Liver (tissue), 9 donors: ENCODE results near the gene DSEL. TPM values are rescaled to one million over a fixed set of nuclear protein-coding genes. Genes with fewer than 3 reads are reported as not detected.

ENCODE experiments used
- DNase-seq: peaks from one replicate; pipeline ENCODE4 v3.0.0-alpha.2; 2017; ENCODE audit warnings: low spot score
- H3K27ac ChIP-seq, 2 donors: one replicate each; pipeline ENCODE4 v1.7.0; 2013; ENCODE audit warnings: inconsistent platforms in 2 of 2, low read length in 2 of 2, control low read depth in 1 of 2, low read depth in 1 of 2, mild to moderate bottlenecking in 1 of 2
- H3K27me3 ChIP-seq, 4 donors: one replicate each; pipeline versions ENCODE4 v1.6.1 to v1.7.0; 2013; ENCODE audit warnings: low read length in 3 of 4, inconsistent platforms in 1 of 4, mild to moderate bottlenecking in 1 of 4, moderate library complexity in 1 of 4; ENCODE audit not compliant: control insufficient read depth in 4 of 4, insufficient read depth in 4 of 4
- H3K36me3 ChIP-seq, 4 donors: one replicate each; pipeline versions ENCODE4 v1.6.1 to v1.7.0; 2013; ENCODE audit warnings: low read length in 3 of 4, mild to moderate bottlenecking in 3 of 4, low read depth in 1 of 4, moderate library complexity in 1 of 4; ENCODE audit not compliant: control insufficient read depth in 4 of 4, insufficient read depth in 3 of 4
- H3K4me1 ChIP-seq, 4 donors: one replicate each; pipeline versions ENCODE4 v1.6.1 to v1.7.0; 2013; ENCODE audit warnings: low read length in 3 of 4, mild to moderate bottlenecking in 3 of 4, moderate library complexity in 1 of 4; ENCODE audit not compliant: control insufficient read depth in 4 of 4, insufficient read depth in 4 of 4
- H3K4me3 ChIP-seq, 3 donors: one replicate each; pipeline versions ENCODE4 v1.6.1 to v1.7.0; 2013; ENCODE audit warnings: low read length in 3 of 3, control low read depth in 1 of 3, low read depth in 1 of 3, mild to moderate bottlenecking in 1 of 3
- H3K9ac ChIP-seq, 2 donors: one replicate each; pipeline ENCODE4 v1.7.0; 2013; ENCODE audit warnings: low read length in 2 of 2, mild to moderate bottlenecking in 2 of 2, moderate library complexity in 2 of 2, control low read depth in 1 of 2, low read depth in 1 of 2
- H3K9me3 ChIP-seq, 4 donors: one replicate each; pipeline versions ENCODE4 v1.6.1 to v1.7.0; 2013; ENCODE audit warnings: low read length in 3 of 4; ENCODE audit not compliant: control insufficient read depth in 4 of 4
- EGR1 ChIP-seq, 2 donors: IDR thresholded peaks; 2 replicates each; pipeline ENCODE4 v1.6.1; 2016 to 2018; ENCODE audit warnings: antibody characterized with exemption in 2 of 2, low read depth in 2 of 2
- FOXA1 ChIP-seq: IDR thresholded peaks from 2 replicates; pipeline ENCODE4 v1.6.1; 2016; ENCODE audit warnings: antibody characterized with exemption
- FOXA2 ChIP-seq: IDR thresholded peaks from 2 replicates; pipeline ENCODE4 v1.6.1; 2016; ENCODE audit warnings: antibody characterized with exemption
- GABPA ChIP-seq, 2 donors: IDR thresholded peaks in 1 of 2; conservative IDR thresholded peaks in 1 of 2; 2 replicates each; pipeline ENCODE4 v1.6.1; 2016; ENCODE audit warnings: antibody characterized with exemption in 2 of 2, mild to moderate bottlenecking in 1 of 2, moderate library complexity in 1 of 2
- HNF4A ChIP-seq, 2 donors: conservative IDR thresholded peaks; 2 replicates each; pipeline ENCODE4 v1.6.1; 2016; ENCODE audit warnings: antibody characterized with exemption in 2 of 2, mild to moderate bottlenecking in 2 of 2
- HNF4G ChIP-seq: IDR thresholded peaks from 2 replicates; pipeline ENCODE4 v1.6.1; 2016; ENCODE audit warnings: antibody characterized with exemption
- JUND ChIP-seq, 2 donors: IDR thresholded peaks; 2 replicates each; pipeline ENCODE4 v1.6.1; 2016; ENCODE audit warnings: antibody characterized with exemption in 2 of 2
- NR2F2 ChIP-seq: IDR thresholded peaks from 2 replicates; pipeline ENCODE4 v1.6.1; 2016; ENCODE audit warnings: antibody characterized with exemption
- RAD21 ChIP-seq, 2 donors: IDR thresholded peaks; 2 replicates each; pipeline ENCODE4 v1.6.1; 2016; ENCODE audit warnings: antibody characterized with exemption in 2 of 2, mild to moderate bottlenecking in 2 of 2
- RXRA ChIP-seq, 2 donors: IDR thresholded peaks; 2 replicates each; pipeline ENCODE4 v1.6.1; 2017 to 2018; ENCODE audit warnings: antibody characterized with exemption in 2 of 2, mild to moderate bottlenecking in 1 of 2
- SP1 ChIP-seq: IDR thresholded peaks from 2 replicates; pipeline ENCODE4 v1.6.1; 2018; ENCODE audit warnings: antibody characterized with exemption, mild to moderate bottlenecking
- TAF1 ChIP-seq: conservative IDR thresholded peaks from 2 replicates; pipeline ENCODE4 v1.6.1; 2016; ENCODE audit warnings: antibody characterized with exemption, mild to moderate bottlenecking
- YY1 ChIP-seq: IDR thresholded peaks from 2 replicates; pipeline ENCODE4 v1.6.1; 2016; ENCODE audit warnings: antibody characterized with exemption, mild to moderate bottlenecking
- WGBS: extraction: QIAGEN DNeasy Blood & Tissue Kit; methylation state at CpG from one replicate; pipeline ENCODE4 v1.1.7; 2013; 5-methylcytosine and 5-hydroxymethylcytosine counted together
- polyA plus RNA-seq, 2 donors: library from polyadenylated mRNA; stranded (reverse) in 1 of 2; unstranded in 1 of 2; fragments of 200-250 nt in 1 of 2; fragments of >200 nt in 1 of 2; fragmentation: Nextera tagmentation in 1 of 2; extraction: Ambion mirVana in 1 of 2; gene quantifications; one replicate each; pipeline versions ENCODE4 v1.2.1 to v1.2.3, GENCODE V29; 2013 to 2015
- total RNA-seq, 2 donors: library from RNA; depleted of rRNA; stranded (reverse); fragments of >200 nt; gene quantifications; one replicate each; pipeline ENCODE4 v1.2.3, GENCODE V29; 2014
- TF ChIP-seq, protein P1 (sequence below): IDR thresholded peaks from 2 replicates; pipeline ENCODE4 v1.6.1; 2016; ENCODE audit warnings: antibody characterized with exemption
- TF ChIP-seq, protein P2 (sequence below): IDR thresholded peaks from 2 replicates; pipeline ENCODE4 v1.6.1; 2016; ENCODE audit warnings: antibody characterized with exemption
- TF ChIP-seq, protein P3 (sequence below): IDR thresholded peaks from 2 replicates; pipeline ENCODE4 v1.6.1; 2016; ENCODE audit warnings: antibody characterized with exemption
- TF ChIP-seq, protein P4 (sequence below): IDR thresholded peaks from 2 replicates; pipeline ENCODE4 v1.6.1; 2016; ENCODE audit warnings: antibody characterized with exemption, mild to moderate bottlenecking
- TF ChIP-seq, protein P5 (sequence below): fragments of 150-350 bp; IDR thresholded peaks from 2 replicates; pipeline ENCODE4 v1.5.1; 2017; ENCODE audit warnings: improper control_type of control experiment, low read depth, low read length; ENCODE audit not compliant: missing input control
- donor health status: healthy.
- donor health status: healthy.
- donor health status: healthy.
- donor health status: healthy.
- donor health status: healthy.

The DSEL gene
- total and polyA plus RNA-seq, 4 donors: 1.7 to 4.9 (median 3.4) TPM

DNA sequence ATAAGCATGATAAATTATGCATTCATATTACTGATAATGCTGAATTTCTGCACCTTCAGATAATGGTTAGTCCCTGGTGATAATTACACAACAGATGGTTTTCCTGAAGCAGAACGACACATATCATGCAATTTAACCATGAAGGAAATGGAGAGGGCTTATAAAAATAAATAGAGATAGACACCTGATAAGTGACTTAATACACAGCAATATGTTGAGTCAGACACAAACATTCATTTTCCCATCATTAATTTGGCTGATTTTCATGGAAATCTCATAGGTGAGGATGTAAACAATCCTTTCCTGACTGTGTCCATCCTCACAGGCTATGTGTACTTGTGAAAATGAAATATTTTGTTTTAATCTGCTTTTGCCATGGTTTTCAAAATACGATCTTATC, 36.9 kb upstream of the DSEL start:
- H3K4me3 ChIP-seq: no peak overlapping the region
- no peaks in the 10 kb centered on the region for H3K36me3 ChIP-seq
- no peak for DNase-seq
- no peaks in the 10 kb centered on the region for H3K9me3 ChIP-seq
- no peak for TF ChIP-seq JUND (IDR thresholded peaks at IDR 0.05)
- no peak for TF ChIP-seq FOXA2
- TF ChIP-seq EGR1 (IDR thresholded peaks at IDR 0.05; ENCODE audit: low read depth in 2 of 2): no peak
- TF ChIP-seq HNF4G: no peak
- TF ChIP-seq HNF4A (conservative IDR thresholded peaks at IDR 0.05): no peak
- no peak for TF ChIP-seq TAF1
- no peak for TF ChIP-seq RXRA (IDR thresholded peaks at IDR 0.05)
- no peak for TF ChIP-seq GABPA (IDR thresholded peaks at IDR 0.05 in 1 of 2, conservative IDR thresholded peaks at IDR 0.05 in 1 of 2)
- no peak for TF ChIP-seq NR2F2
- TF ChIP-seq, protein P1, sequence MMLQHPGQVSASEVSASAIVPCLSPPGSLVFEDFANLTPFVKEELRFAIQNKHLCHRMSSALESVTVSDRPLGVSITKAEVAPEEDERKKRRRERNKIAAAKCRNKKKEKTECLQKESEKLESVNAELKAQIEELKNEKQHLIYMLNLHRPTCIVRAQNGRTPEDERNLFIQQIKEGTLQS: no peak
- no peak for TF ChIP-seq SP1
- TF ChIP-seq, protein P2, sequence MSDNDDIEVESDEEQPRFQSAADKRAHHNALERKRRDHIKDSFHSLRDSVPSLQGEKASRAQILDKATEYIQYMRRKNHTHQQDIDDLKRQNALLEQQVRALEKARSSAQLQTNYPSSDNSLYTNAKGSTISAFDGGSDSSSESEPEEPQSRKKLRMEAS: no peak
- TF ChIP-seq, protein P3, sequence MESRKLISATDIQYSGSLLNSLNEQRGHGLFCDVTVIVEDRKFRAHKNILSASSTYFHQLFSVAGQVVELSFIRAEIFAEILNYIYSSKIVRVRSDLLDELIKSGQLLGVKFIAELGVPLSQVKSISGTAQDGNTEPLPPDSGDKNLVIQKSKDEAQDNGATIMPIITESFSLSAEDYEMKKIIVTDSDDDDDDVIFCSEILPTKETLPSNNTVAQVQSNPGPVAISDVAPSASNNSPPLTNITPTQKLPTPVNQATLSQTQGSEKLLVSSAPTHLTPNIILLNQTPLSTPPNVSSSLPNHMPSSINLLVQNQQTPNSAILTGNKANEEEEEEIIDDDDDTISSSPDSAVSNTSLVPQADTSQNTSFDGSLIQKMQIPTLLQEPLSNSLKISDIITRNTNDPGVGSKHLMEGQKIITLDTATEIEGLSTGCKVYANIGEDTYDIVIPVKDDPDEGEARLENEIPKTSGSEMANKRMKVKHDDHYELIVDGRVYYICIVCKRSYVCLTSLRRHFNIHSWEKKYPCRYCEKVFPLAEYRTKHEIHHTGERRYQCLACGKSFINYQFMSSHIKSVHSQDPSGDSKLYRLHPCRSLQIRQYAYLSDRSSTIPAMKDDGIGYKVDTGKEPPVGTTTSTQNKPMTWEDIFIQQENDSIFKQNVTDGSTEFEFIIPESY: no peak
- no peak for TF ChIP-seq FOXA1
- no peak for TF ChIP-seq YY1
- TF ChIP-seq, protein P4, sequence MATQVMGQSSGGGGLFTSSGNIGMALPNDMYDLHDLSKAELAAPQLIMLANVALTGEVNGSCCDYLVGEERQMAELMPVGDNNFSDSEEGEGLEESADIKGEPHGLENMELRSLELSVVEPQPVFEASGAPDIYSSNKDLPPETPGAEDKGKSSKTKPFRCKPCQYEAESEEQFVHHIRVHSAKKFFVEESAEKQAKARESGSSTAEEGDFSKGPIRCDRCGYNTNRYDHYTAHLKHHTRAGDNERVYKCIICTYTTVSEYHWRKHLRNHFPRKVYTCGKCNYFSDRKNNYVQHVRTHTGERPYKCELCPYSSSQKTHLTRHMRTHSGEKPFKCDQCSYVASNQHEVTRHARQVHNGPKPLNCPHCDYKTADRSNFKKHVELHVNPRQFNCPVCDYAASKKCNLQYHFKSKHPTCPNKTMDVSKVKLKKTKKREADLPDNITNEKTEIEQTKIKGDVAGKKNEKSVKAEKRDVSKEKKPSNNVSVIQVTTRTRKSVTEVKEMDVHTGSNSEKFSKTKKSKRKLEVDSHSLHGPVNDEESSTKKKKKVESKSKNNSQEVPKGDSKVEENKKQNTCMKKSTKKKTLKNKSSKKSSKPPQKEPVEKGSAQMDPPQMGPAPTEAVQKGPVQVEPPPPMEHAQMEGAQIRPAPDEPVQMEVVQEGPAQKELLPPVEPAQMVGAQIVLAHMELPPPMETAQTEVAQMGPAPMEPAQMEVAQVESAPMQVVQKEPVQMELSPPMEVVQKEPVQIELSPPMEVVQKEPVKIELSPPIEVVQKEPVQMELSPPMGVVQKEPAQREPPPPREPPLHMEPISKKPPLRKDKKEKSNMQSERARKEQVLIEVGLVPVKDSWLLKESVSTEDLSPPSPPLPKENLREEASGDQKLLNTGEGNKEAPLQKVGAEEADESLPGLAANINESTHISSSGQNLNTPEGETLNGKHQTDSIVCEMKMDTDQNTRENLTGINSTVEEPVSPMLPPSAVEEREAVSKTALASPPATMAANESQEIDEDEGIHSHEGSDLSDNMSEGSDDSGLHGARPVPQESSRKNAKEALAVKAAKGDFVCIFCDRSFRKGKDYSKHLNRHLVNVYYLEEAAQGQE: no peak
- no peak for TF ChIP-seq RAD21 (IDR thresholded peaks at IDR 0.05)
- TF ChIP-seq, protein P5, sequence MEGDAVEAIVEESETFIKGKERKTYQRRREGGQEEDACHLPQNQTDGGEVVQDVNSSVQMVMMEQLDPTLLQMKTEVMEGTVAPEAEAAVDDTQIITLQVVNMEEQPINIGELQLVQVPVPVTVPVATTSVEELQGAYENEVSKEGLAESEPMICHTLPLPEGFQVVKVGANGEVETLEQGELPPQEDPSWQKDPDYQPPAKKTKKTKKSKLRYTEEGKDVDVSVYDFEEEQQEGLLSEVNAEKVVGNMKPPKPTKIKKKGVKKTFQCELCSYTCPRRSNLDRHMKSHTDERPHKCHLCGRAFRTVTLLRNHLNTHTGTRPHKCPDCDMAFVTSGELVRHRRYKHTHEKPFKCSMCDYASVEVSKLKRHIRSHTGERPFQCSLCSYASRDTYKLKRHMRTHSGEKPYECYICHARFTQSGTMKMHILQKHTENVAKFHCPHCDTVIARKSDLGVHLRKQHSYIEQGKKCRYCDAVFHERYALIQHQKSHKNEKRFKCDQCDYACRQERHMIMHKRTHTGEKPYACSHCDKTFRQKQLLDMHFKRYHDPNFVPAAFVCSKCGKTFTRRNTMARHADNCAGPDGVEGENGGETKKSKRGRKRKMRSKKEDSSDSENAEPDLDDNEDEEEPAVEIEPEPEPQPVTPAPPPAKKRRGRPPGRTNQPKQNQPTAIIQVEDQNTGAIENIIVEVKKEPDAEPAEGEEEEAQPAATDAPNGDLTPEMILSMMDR: no peak
- H3K27me3 ChIP-seq: no peaks in the 10 kb centered on the region
- H3K4me1 ChIP-seq: peaks cover 0 to 2% (median 0%) of the 10 kb centered on the region in 4 donors
- 72% methylated on average over 2 of the region's 2 CpGs for WGBS
- no peak overlapping the region for H3K27ac ChIP-seq
- H3K9ac ChIP-seq: no peak overlapping the region
